ENCODE results near the gene SEC14L3.
"Not testable (repeated sequence)": the region's sequence is repeated elsewhere in the genome, so short reads cannot be mapped to it uniquely, and the experiment has no call there.

SEC14L3 gene

DNA sequence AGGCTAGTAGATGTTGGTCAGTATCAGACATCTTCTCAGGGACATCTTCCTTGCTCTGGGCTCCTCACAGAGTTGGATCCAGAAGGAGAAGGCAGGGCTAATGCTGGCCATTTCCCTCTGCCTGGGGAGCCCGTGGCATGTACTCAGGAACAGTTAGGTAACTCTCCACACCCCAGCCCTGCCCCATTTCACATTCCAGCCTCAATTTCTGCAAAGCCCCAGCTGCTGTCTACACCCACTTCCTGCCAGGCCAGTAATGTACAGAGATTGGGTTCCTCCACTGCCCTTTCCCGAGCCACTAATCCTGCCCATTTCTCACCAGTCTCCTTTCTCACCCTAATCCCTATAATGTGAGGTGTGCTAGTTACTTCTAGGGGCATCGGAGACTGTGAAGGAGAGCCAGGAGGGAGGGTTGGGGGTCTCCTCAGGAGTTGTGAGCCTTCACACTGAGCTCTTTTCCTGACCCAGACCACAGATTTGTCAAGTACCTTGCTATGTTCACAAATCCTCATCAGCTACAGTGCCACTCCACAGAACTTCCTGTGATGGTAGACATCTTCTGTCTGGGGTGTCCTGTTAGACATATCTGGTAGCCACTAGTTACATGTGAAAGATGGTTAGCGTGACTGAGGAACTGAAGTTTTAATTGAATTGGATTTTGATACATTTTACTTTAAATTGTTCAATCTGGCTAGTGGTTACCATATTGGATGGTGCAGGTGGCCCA, 1.3 kb upstream of the SEC14L3 start:
- TF ChIP-seq POLR2A (IDR thresholded peaks at IDR 0.05; ENCODE audit: extremely low read depth, insufficient read length), result no peak
- TF ChIP-seq, protein P1, sequence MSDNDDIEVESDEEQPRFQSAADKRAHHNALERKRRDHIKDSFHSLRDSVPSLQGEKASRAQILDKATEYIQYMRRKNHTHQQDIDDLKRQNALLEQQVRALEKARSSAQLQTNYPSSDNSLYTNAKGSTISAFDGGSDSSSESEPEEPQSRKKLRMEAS (IDR thresholded peaks at IDR 0.05; ENCODE audit: low read depth, low read length), result no peak
- TF ChIP-seq MYC (IDR thresholded peaks at IDR 0.05; ENCODE audit: low read depth, low read length), result no peak
- TF ChIP-seq, protein P2, sequence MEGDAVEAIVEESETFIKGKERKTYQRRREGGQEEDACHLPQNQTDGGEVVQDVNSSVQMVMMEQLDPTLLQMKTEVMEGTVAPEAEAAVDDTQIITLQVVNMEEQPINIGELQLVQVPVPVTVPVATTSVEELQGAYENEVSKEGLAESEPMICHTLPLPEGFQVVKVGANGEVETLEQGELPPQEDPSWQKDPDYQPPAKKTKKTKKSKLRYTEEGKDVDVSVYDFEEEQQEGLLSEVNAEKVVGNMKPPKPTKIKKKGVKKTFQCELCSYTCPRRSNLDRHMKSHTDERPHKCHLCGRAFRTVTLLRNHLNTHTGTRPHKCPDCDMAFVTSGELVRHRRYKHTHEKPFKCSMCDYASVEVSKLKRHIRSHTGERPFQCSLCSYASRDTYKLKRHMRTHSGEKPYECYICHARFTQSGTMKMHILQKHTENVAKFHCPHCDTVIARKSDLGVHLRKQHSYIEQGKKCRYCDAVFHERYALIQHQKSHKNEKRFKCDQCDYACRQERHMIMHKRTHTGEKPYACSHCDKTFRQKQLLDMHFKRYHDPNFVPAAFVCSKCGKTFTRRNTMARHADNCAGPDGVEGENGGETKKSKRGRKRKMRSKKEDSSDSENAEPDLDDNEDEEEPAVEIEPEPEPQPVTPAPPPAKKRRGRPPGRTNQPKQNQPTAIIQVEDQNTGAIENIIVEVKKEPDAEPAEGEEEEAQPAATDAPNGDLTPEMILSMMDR (IDR thresholded peaks at IDR 0.05; ENCODE audit: low read depth, low read length), result no peak
- no peak overlapping the region for H3K4me3 ChIP-seq (ENCODE audit: low read depth, low read length)
- DNase-seq (ENCODE audit: low read depth), result no peak

DNA sequence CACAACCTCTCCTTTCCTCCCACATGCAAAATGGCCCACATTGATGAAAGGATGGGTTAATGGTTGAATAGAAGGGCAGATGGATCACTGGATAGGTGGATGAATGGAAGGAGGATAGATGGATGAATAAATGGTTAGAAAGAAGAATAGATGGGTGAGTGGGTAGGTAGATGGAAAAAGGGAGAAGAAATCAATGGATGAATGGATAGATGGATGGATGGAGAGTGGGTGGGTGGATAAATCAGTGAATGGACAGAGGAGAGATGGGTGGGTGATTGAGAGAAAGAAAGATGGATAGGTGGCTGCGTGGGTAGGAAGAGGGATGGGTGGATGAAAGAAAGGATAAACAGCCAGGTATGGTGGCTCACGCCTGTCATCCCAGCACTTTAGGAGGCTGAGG, 1.2 kb downstream of the SEC14L3 start:
- H3K4me3 ChIP-seq (ENCODE audit: low read depth, low read length), result no peak overlapping the region
- TF ChIP-seq MYC (IDR thresholded peaks at IDR 0.05; ENCODE audit: low read depth, low read length) (no peak), POLR2A (IDR thresholded peaks at IDR 0.05; ENCODE audit: extremely low read depth, insufficient read length) (no peak)
- TF ChIP-seq, protein P1 (IDR thresholded peaks at IDR 0.05; ENCODE audit: low read depth, low read length), result no peak
- TF ChIP-seq, protein P2 (IDR thresholded peaks at IDR 0.05; ENCODE audit: low read depth, low read length), result no peak
- DNase-seq (ENCODE audit: low read depth), result no peak

DNA sequence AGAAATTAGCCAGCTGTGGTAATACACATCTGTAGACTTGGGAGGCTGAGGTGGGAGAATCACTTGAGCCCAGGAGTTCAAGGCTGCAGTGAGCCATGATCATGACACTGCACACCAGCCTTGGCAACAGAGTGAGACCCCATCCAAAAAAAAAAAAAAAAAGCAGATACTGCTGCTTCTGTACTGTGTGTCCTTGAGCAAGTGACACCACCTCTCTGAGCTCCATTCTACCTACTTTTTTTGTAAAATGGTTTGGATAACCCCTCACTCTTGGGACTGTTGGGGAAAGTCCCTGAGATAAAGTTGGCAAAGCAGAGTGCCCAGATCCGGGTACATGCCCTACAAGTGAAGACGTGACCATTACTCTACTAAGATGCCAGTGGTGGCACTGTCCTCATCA, 2.7 kb downstream of the SEC14L3 start:
- TF ChIP-seq, protein P2 (IDR thresholded peaks at IDR 0.05; ENCODE audit: low read depth, low read length), result no peak
- TF ChIP-seq POLR2A (IDR thresholded peaks at IDR 0.05; ENCODE audit: extremely low read depth, insufficient read length) (no peak), MYC (IDR thresholded peaks at IDR 0.05; ENCODE audit: low read depth, low read length) (no peak)
- TF ChIP-seq, protein P1 (IDR thresholded peaks at IDR 0.05; ENCODE audit: low read depth, low read length), result no peak
- no peak overlapping the region for H3K4me3 ChIP-seq (ENCODE audit: low read depth, low read length)
- no peak for DNase-seq (ENCODE audit: low read depth)

DNA sequence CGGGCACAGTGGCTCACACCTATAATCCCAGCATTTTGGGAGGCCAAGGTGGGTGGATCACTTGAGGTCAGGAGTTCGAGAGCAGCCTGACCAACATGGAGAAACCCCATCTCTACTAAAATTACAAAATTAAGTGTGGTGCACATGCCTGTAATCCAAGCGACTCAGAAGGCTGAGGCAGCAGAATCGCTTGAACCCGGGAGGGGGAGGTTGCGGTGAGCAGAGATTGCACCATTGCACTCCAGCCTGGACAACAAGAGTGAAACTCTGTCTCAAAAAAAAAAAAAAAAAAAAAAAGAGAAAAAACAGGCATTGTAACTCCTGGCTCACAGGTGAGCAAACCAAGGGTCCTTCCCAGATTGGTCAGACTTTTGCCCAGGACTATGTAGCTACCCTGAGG, 11.3 kb downstream of the SEC14L3 start:
- DNase-seq (ENCODE audit: low read depth); H3K4me3 ChIP-seq (ENCODE audit: low read depth, low read length): not testable (repeated sequence)

DNA sequence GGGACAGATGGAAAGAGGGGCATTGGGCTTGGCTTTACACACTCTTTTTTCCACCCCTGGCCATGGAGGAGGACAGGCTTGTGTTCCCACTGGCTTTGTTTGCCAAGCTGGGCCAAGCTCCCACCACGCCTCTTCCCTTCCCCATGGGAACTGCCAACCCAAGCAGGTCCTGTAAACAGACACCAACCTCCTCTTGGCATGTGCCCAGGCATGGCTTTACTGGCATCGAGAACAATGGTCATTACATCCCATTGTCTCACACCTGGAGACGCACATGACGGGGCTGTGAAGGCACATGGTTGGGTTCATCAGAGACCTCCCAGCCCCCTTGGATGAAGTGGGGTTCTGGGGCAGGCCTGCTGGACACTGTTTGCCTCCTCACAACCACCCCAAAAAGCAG, 11.7 kb downstream of the SEC14L3 start:
- no peak for DNase-seq (ENCODE audit: low read depth)
- no peak overlapping the region for H3K4me3 ChIP-seq (ENCODE audit: low read depth, low read length)
- TF ChIP-seq, protein P2 (IDR thresholded peaks at IDR 0.05; ENCODE audit: low read depth, low read length), result no peak
- TF ChIP-seq MYC (IDR thresholded peaks at IDR 0.05; ENCODE audit: low read depth, low read length) (no peak), POLR2A (IDR thresholded peaks at IDR 0.05; ENCODE audit: extremely low read depth, insufficient read length) (no peak)
- TF ChIP-seq, protein P1 (IDR thresholded peaks at IDR 0.05; ENCODE audit: low read depth, low read length), result no peak

DNA sequence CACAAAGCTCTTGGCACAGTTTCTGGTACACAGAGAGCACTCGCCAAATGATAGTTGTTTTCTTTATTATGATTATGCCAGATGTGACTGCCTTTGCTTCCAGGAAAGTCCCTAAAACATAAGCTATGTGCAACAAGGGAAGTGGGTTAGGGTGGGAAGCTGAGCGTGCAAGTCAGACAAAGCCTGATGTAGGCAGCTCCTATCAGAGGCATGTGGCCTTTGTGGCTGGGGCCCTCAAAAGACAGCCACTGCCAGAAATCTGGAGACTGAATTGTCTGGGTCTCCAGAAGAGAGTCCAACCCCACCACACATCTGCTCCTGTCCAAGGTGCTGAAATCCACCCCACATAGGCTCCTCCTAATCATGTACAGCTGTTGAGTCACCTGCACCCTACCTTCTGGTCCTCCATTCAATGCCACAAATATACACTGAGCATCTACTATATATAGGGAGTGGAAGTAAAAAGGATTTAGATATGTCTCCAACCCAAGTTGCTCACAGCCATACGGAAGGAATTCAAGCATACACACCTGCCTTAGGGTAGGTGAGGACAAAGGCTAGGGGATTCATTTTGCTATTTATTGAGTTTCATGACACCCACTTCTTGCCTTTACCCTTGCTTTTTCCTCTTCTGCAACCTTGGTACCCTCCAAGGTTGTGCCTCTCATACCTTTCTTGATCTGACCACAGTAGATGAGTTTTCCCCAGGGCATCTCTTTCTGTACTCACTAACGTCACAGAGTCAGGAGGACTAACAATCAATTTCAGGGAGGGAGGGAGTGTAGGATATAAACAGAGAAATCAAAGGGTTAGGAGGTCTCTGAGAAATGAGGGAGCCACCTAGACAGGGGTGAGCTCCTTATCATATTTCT, 12.4 kb downstream of the SEC14L3 start:
- DNase-seq (ENCODE audit: low read depth), result peak; percentile 51
- TF ChIP-seq MYC (IDR thresholded peaks at IDR 0.05; ENCODE audit: low read depth, low read length) (no peak), POLR2A (IDR thresholded peaks at IDR 0.05; ENCODE audit: extremely low read depth, insufficient read length) (no peak)
- TF ChIP-seq, protein P1 (IDR thresholded peaks at IDR 0.05; ENCODE audit: low read depth, low read length), result no peak
- TF ChIP-seq, protein P2 (IDR thresholded peaks at IDR 0.05; ENCODE audit: low read depth, low read length), result no peak
- H3K4me3 ChIP-seq (ENCODE audit: low read depth, low read length), result no peak overlapping the region
